HG03571 (cell line): ENCODE measurements around the gene ACTR1A.
"Not testable (repeated sequence)": the region's sequence is repeated elsewhere in the genome, so short reads cannot be mapped to it uniquely, and the experiment has no call there.

Source experiments
- ATAC-seq: cut with Tn5 transposase; IDR thresholded peaks from one replicate; pipeline ENCODE4 v1.9.1; 2021; ENCODE audit not compliant: unreplicated experiment

ACTR1A gene

GRCh38 chr10:102455893-102456471, 46.5 kb downstream of the ACTR1A start:
- ATAC-seq, result no peak

- not testable (repeated sequence) for ATAC-seq
Observed at GRCh38 chr10:102454662-102455487, 47.6 kb downstream of the ACTR1A start.

- ATAC-seq, result no peak
Observed at GRCh38 chr10:102453502-102453901, 49.0 kb downstream of the ACTR1A start.

- no peak for ATAC-seq
Observed at GRCh38 chr10:102452672-102453340, 49.7 kb downstream of the ACTR1A start.

- no peak for ATAC-seq
Observed at GRCh38 chr10:102451105-102451969, 51.2 kb downstream of the ACTR1A start, which contains the start of gene C10orf95. C10orf95 (minus strand) TSS chr10:102451543; CDS start chr10:102451093, 450 bp downstream.

- ATAC-seq, result peak; percentile 78
Observed at GRCh38 chr10:102450374-102451104, 52.0 kb downstream of the ACTR1A start.

GRCh38 chr10:102450124-102450373, 52.5 kb downstream of the ACTR1A start:
- peak; percentile 6 for ATAC-seq

- ATAC-seq, result peak; percentile 33
Observed at GRCh38 chr10:102449321-102450123, 53.0 kb downstream of the ACTR1A start.

- no peak for ATAC-seq
Observed at GRCh38 chr10:102444851-102445250, 57.7 kb downstream of the ACTR1A start.

GRCh38 chr10:102438374-102438773, 64.1 kb downstream of the ACTR1A start:
- ATAC-seq, result no peak

- ATAC-seq, result no peak
Observed at GRCh38 chr10:102437515-102437914, 65.0 kb downstream of the ACTR1A start.

GRCh38 chr10:102436312-102436711, 66.2 kb downstream of the ACTR1A start:
- ATAC-seq, result no peak

- ATAC-seq, result no peak
Observed at GRCh38 chr10:102435529-102436233, 66.8 kb downstream of the ACTR1A start.

- no peak for ATAC-seq
Observed at GRCh38 chr10:102435133-102435497, 67.4 kb downstream of the ACTR1A start.

GRCh38 chr10:102434394-102435132, 67.9 kb downstream of the ACTR1A start:
- no peak for ATAC-seq

- ATAC-seq, result no peak
Observed at GRCh38 chr10:102433619-102434046, 68.9 kb downstream of the ACTR1A start.

- ATAC-seq, result peak; percentile 87
Observed at GRCh38 chr10:102432162-102432950, 70.2 kb downstream of the ACTR1A start, which contains the start of gene CUEDC2. CUEDC2 (minus strand) TSS chr10:102432574; CDS start chr10:102425188, 7,386 bp downstream.
